GM21526 (cell line): Measurements from ENCODE around the gene FBXO17.
"Not testable (repeated sequence)": the region's sequence is repeated elsewhere in the genome, so short reads cannot be mapped to it uniquely, and the experiment has no call there.

Source experiments
- ATAC-seq: cut with Tn5 transposase; IDR thresholded peaks from one replicate; pipeline ENCODE4 v1.9.1; 2021; ENCODE audit warnings: moderate library complexity; ENCODE audit not compliant: unreplicated experiment, low FRiP score

Gene FBXO17

DNA sequence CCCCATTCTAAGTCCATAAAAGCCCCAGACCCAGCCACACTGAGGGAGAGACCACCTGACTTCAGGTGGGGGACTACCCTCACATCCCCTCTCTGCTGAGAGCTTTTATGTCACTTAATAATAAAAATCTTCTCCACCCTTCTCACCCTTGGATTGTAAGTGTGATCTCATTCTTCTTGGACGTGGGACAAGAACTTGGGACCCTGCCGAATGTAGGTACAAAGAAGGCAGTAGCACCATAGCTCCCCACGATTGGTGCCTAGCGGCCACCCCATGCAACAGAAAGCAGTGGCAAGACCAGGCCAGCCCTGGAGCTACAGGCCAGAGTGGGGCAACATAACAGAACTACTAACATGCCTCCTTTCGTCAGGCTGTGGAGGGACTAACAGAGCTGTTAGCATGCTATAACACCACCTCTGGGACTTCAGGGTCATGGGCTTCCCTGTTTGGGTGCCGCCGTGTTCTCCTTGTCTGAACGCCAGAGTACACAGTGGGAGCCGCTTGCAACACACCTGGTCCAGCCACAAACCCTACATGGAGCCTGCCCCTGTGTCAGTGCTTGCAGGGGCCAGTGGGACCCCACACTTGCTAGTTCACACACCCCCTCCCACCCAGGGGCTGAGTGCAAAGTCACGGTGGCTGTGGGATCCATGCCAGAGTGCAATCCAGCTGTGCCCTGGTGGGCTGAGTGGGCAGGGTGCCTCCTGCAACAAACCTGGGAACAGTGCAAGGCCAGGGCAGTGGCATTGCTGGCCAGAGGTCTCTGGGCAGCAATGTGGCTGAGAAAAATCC, 5.2 kb upstream of the FBXO17 start:
- no peak for ATAC-seq

DNA sequence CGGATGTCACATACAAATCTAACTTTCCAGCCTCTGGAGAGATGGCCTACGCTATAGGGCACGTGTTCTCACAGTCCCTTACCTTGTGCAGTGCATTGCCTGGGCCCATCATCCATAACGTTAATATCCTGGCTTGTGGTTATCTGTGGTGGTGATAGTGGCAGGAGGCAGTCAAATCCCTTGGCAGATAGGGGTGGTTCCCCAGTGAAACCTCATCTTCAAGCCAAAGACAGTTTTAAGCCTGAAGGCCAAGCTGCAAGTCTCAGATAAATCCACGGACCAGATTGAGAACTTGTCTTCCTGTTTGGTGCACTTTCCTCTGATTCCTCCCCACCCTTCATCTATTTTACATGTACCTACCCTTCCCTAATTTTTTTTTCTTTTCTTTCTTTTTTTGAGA, 4.3 kb upstream of the FBXO17 start:
- ATAC-seq, result no peak

DNA sequence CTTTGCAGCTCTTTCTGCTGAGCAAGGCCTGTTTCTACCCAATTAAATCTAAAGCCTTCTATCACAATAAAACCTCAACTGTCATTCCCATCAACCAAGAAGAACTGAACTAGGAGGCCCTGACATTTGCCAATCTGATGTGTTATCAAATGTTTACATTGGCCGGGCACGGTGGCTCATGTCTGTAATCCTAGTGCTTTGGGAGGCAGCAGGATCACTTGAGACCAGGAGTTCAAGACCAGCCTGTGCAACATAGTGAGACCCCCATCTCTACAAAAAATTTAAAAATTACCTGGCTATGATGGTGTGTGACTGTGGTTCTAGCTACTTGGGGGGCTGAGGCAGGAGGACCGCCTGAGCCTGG, 2.8 kb upstream of the FBXO17 start:
- no peak for ATAC-seq

DNA sequence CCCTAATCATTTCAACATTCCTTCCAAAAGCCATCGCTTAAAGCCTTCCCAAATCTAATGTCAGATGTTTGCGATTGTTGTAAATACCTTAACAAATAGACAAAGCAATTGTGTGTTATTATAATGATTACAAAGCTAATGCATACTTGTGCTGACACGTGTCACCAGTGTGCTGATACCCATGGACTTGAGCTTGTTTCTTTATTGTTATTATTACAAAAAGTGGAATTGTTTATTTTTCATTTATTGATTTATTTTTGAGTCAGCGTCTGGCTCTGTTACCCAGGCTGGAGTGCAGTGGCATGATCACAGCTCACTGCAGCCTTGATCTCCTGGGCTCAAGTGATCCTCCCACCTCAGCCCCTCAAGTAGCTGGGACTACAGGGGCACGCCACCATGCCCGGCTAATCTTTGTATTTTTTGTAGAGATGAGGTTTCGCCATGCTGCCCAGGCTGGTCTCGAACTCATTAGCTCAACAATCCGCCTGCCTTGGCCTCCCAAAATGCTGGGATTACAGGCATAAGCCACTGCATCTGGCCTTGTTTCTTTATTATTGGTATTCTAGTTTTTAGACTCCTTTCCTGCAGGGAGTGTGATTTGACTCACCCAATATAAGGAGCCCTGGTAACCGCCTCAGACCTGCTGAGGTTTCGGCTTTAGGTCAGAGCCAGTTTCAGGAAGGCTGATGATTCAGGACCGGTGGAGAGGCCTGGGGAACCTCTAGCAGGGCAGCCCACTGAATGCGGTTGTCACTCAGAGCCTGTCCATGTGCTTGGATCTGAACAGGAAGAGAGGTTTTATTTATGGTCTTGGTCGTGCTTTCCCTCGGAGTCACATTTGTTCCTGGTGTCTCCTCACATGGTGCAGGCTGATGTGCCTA, 2.1 kb upstream of the FBXO17 start:
- peak; percentile 61 for ATAC-seq

DNA sequence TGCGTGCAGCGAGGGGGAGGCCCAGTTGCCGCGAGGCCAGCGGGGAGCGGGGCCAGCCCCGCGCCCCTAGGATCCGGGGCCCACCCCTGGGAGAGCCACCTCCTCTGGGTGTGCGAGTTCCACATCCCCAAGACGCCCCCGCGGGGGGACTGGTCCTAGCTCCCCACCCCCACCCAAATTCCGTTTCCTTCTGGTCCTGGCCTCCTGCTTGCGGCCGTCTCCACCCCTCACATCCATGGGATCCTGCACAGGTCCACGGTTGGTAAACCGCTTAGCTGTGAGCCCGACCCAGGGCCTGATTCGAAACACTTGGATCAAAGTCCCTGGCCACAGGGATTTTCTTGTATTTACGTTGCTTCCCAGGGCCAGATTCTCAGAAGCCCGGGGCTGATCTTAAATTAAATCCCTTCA, 324 bp upstream of the FBXO17 start:
- no peak for ATAC-seq

DNA sequence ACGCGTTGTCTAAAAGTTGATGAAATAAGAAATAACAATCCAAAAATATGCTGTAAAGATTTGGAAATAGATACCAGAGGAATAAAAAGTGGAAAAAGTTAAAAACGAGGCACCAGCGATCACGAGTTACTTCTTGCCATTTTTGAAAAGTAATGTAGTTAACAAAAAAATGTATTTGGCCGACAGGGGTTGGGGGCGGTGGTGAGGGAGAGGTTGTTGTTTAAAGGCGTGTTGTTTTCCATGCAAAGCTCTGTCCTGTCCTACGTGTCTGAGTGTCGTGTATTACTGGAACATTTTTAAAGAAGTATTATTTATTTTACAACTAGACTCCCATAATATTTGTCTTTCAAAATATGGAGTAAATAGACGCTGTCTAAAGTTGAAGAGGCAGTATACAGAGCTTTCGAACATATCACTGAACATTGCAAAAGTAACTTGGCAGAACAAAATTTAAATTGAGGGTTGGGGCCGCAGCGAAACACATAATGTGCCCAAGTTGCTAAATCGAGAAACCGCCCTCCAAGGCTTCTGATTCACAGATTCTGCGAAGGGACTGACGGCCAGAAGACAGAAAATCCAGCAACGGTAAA, 823 bp downstream of the FBXO17 start:
- no peak for ATAC-seq

DNA sequence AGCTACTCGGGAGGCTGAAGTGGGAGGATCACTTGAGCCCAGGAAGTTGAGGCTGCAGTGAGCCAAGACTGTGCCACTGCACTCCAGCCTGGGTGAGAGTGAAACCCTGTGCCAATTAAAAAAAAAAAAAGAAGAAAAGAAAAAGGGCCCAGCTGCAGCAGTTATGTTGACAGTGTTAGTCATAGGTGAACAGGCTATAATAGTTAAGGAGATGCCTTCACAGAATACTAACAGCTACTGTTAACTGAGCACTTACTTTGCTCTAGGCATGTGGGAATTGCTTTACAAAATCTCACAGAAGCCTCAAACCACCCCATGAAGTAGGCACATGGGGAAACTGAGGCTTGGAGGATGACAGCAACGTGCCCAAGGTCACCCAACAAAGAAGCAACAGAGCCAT, 3.9 kb downstream of the FBXO17 start:
- ATAC-seq, result no peak

DNA sequence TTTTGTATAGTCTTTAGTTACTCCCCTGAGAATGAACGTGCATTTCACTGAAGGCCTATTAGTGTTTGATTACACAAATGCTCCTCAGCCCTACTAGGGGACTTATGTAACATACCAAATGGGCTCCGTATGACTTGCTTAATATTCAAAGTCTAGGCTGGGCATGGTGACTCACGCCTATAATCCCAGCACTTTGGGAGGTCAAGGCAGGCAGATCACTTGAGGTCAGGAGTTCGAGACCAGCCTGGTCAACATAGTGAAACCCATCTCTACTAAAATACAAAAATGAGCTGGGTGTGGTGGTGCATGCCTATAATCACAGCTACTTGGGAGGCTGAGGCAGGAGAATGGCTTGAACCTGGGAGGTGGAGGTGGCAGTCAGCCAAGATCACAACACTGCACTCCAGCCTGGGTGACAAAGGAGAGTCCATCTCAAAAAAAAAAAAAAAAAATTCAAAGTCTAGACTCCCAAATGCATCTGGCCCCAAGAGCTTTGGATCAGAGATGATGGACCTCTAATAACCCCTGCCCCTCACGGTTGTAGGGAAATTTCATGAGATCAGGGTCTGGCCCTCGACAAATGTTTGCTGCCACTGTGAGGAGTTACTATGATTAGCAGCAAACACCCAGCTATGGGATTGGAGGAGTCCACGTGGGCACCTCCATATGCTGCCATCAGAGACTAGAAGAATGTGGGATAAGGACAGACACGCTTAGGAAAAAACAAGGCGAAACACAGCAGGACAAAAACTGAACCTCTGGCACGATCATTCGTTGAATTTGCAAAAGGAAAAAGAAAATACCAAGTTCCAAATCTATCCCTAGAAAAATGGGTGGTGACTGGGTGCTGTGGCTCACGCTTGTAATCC, 4.6 kb downstream of the FBXO17 start:
- ATAC-seq, result no peak

DNA sequence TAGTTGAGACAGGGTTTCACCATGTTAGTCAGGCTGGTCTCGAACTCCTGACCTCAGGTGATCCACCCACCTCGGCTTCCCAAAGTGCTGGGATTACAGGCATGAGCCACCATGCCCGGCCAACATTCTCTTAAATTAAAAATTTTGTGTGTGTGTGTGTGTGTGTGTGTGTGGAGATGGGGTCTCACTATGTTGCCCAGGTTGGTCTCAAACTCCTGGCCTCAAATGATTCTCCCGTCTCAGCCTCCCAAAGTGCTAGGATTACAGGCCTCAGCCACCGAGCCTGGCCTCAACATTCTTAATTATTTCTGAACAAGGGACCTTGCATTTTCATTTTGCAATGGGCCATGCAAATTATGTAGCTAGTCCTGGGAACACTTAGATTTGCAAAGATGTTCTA, 9.4 kb downstream of the FBXO17 start:
- not testable (repeated sequence) for ATAC-seq

DNA sequence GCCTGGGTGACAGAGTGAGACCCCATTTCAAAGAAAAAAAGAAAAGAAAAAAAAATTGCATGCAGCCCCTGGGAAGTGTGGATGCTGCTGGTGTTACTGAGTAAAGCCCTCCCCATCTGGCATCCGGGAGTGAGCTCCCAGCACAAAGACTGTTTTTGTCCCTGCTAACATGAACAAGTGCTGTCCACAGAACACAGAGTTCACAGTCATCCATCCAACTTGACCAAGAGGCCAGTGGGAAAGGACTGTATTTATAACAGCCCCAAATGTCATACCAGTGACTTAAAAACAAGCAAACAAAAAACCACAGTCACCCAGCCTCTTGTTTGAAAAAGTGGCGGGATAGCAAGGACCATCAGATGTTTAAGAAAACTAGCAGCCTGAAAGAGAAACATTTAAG, 10.8 kb downstream of the FBXO17 start:
- no peak for ATAC-seq

DNA sequence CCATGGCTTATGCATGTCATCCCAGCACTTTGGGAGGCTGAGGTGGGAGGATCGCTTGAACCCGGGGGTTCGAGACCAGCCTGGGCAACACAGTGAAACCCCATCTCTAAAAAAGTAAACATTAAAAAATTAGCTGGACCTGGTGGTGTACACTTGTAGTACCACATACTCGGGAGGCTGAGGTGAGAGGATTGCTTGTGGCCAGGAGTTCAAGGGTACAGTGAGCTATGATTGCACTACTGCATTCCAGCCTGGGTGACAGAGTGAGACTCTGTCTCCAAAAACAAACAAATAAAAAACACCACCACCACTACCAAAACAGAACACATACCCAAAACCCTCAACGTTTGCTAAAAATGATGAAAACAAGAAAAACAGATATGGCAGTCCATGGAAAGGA, 15.9 kb downstream of the FBXO17 start:
- no peak for ATAC-seq

DNA sequence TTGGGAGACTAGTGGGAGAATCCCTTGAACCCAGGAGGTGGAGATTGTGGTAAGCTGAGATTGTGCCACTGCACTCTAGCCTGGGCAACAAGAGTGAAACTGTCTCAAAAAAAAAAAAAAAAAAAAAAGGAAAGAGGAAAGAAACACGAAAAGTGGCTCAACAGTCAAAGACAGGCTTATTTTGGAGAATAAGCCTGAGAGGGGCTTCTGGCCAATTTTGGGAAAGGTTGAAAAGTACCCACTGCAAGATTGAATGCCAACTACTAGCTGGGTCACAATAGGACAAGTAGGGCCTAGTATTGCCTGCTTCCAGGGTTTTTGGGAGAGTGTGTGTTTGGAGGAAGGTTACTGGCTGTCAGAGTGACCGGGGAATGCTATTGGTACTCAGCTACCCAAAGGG, 17.2 kb downstream of the FBXO17 start:
- no peak for ATAC-seq

DNA sequence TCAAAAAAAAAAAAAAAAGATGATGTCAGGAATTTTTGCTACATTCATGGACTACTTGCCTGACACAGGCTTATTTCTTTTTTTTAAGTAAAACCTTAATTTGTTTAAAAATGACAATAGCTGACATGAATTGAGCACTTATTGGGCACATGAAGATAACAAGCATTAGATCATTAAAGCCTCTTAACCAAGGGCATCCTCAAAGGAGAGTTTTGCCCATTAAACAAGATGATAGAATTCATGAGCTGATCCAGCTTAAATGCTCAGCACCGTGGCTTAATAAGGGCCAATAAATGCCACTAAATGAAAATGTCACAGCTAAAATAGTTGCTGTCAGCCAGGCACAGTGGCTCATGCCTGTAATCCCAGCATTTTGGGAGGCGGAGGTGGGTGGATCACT, 19.3 kb downstream of the FBXO17 start:
- no peak for ATAC-seq

DNA sequence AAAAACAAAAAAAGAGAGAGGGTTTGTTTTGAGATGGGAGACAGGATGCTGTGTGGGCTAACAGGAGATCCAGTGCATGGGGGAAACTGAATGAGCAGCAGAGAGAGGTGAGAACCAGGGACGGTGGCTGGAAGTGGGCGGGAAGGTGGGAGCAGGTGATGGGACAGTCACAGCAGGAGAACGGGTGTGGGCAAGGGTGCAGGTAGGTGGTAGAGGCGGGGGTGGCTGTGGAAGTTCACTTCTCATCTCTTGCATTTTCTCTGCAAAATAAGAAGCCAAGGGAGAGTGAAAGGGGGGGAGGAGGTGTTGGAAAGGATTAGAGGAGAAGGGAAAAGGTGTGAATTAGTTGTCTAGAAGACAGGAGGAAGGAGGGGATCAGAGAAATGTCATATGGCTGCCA, 21.9 kb downstream of the FBXO17 start:
- no peak for ATAC-seq

DNA sequence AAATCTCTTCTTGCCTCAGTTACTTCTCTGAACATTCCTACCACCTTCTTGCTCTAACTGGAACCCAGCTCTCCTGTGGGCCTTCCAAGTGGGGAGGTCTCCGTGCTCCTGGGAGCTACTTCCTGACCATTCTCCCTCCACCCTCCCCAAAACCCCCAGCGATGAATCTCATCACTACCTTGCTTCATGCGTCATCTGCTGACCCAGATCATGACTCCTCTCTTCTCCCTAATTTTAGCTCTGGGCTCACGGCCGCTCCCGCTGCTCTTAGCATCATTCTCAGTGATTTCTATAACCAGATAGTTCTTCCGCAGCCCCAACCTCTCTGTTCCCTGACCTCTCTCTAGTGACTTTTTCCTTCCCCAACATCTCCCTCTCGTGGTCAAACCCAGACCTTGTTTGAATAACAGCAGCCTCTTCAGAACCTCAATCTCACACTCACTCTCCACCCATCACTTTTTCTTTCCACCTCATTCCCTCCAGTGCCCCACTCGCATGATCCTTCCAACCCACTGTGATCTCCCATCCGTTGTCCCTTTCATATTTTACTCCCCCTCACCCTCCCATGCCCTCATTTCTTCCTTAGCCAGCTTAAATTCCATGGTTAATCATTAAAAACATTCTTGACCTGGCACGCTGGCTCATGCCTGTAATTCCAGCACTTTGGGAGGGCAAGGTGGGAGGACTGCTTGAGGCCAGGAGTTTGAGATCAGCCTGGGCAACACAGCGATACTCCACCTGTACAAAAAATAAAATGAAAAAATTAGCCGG, 23.0 kb downstream of the FBXO17 start:
- no peak for ATAC-seq

DNA sequence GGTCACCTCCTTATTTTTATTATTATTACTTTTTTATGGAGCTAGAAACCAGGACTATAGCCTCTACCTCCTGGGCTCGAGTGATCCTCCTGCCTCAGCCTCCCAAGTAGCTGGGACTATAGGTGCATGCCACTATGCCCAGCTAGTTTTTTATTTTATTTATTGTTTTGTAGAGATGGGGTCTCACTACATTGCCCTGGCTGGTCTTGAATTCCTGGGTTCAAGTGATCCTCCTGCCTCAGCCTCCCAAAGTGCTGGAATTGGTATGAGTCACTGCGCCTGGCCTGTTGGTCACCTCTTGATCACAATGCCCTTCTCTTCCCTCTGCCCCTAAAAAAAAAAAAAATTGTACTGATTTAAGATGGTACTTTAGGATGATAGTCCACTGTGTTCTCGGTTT, 24.4 kb downstream of the FBXO17 start:
- ATAC-seq, result no peak

DNA sequence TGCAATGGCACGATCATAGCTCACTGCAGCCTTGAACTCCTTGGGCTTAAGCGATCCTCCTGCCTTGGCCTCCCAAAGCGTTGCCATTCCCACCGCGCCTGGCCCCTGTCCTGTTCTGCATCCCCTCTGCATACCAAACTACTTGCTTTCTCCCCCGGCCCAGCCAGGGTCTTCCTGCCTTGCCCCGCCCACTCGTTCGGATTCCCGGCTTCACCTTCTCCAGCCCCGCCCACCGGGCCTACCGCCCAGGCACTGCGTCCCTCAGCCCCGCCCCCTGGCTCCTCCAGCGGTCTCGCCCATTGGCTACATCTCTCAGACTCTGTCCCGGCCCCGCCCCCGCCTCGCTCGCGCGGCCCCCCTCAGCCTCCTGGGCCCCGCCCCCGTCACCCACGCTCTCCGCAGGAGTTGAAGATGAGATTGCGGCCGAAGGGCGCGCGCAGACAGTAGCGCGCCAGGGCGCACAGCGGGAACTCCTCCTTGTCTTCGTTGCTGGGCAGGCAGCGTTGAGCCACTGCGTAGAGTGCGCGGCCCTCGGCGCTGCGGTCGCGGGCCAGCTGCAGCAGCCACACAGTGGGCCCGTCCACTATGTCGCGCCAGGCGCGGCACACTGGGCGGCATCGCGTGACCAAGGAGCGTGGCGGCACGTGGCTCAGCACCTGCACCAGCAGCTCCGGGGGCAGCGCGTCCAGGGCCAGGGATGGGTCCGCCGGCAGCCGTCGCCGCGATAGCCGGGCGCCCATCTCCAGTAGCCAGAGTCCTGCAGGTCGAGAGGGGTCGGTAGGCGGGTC, 25.8 kb downstream of the FBXO17 start:
- no peak for ATAC-seq

DNA sequence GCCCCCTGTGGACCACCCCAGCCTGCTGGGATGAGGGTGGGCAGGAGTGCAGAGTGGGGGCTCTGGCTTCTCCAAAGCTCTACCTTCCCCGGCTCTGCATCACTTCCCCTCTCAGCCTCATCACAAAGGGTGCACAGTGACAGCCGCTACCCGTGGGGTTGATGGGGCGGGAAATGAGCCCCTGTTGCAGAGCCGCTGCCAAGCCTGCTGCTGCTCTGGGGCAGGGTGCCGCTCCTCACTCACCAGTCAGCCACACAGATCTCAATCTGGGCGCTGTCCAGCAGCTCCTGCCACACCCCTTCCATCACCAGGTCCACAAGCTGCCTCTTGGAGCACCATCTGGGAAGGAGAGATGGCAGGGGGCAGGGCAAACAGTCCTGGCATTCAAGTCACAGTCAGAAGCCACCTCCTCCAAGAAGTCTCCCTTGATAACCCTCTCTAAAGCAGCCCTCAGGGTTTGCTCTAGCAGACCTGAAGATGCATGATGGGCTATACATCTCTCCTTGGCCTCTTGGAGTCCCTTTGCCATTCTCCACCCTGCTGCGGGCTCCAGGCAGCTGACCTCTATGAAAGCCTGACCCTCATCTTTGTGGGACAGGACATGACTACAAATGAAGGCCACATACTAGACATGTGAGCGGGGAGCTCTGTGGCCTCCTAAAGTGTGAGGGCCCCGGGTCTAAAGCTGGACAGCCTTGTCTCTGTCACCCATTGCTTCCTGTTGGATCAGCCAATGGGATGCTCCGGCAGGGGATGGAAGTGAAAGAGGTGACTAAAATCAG, 29.1 kb downstream of the FBXO17 start:
- no peak for ATAC-seq
